GM21360 (cell line): ENCODE results near the gene SLC39A9.
"Not testable (repeated sequence)": the region's sequence is repeated elsewhere in the genome, so short reads cannot be mapped to it uniquely, and the experiment has no call there.

ENCODE experiments used
- ATAC-seq: cut with Tn5 transposase; IDR thresholded peaks from one replicate; pipeline ENCODE4 v1.9.1; 2021; ENCODE audit warnings: mild to moderate bottlenecking, moderate library complexity; ENCODE audit not compliant: unreplicated experiment

The SLC39A9 gene

GRCh38 chr14:69497866-69498265 is 99.4 kb downstream of the SLC39A9 start:
- not testable (repeated sequence) for ATAC-seq

GRCh38 chr14:69498286-69498685 is 99.8 kb downstream of the SLC39A9 start:
- ATAC-seq = not testable (repeated sequence)

GRCh38 chr14:69499436-69499835 is 100.9 kb downstream of the SLC39A9 start:
- ATAC-seq = no peak

- no peak for ATAC-seq
These were observed 101.6 kb downstream of the SLC39A9 start for GRCh38 chr14:69500096-69500495.

- ATAC-seq = no peak
These were observed 102.2 kb downstream of the SLC39A9 start for GRCh38 chr14:69500736-69501135.

GRCh38 chr14:69501423-69501838 is 102.9 kb downstream of the SLC39A9 start:
- no peak for ATAC-seq

GRCh38 chr14:69504775-69505174 is 106.3 kb downstream of the SLC39A9 start:
- ATAC-seq = no peak

- no peak for ATAC-seq
These were observed 107.1 kb downstream of the SLC39A9 start for GRCh38 chr14:69505338-69506240.

GRCh38 chr14:69506241-69506595 is 107.7 kb downstream of the SLC39A9 start:
- ATAC-seq = no peak
